Prostate gland (tissue), 2 donors: ENCODE data around the gene AFF3.

Experiments
- CTCF ChIP-seq, 4 experiments: fragments of 200-600 bp in 2 of 4; fragments of 450-650 bp in 2 of 4; sonication (generic) in 2 of 4; IDR thresholded peaks; 1 replicate in 3 of 4; 2 replicates in 1 of 4; pipeline ENCODE4 v1.5.1; 2016 to 2019; ENCODE audit warnings: antibody characterized with exemption in 4 of 4, mild to moderate bottlenecking in 2 of 4, moderate library complexity in 2 of 4
- POLR2AphosphoS5 ChIP-seq: sonication (generic); formaldehyde crosslinking; IDR thresholded peaks from one replicate; pipeline ENCODE4 v1.6.1; 2017; ENCODE audit warnings: antibody characterized with exemption

DNA sequence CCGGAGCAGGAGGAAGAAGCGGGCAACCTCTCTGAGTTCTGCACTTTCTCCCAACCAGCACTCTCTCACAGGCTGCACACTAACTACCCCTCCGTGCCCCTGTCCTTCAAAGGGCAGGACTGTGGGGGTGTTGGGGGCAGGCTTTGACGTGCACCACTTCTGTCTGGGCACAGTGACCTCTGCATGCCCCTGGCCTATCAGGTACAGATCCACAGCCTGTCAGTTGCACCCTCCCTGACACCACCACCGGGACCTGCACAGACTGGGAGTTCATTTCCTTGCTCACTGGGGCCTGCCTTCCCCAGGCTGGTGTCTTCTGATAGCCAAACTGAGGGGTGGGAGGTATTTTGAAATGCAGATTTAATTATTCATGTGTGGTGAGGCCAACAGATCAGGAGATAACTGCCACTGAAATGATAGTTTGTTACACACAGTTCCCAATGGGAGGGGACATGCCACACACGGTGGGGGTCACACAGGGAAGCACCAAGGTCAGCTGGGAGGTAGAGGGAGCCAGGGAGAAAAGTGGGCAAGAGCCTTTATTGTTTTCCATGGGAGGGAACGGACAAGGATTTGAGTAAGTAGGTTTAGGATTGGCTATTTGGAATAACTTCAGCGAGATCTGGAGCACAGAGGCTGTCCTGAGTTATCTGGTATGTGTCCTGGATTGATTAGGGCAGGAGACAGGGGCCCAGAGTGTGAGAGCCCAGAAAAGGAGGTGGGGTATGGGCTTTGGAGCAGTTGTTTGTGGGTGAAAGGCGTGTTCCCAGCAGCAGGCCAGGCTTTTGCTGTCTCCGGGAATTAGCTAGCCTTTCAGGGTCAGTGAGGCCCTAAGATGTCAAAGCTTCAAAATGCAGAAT, 251.6 kb downstream of the AFF3 start:
- TF ChIP-seq POLR2AphosphoS5 = no peak
- no peak for TF ChIP-seq CTCF (IDR thresholded peaks at IDR 0.05)
